Islet of Langerhans (tissue), 1 donor: ENCODE data around the gene TMEM209.

Experiments
- FAIRE-seq: peaks from one replicate; lab custom pipeline; 2011; peaks lifted over from hg19 to GRCh38; lab: Jason Lieb, UNC

Gene TMEM209

GRCh38 chr7:130218806-130219620 is 13.8 kb upstream of the TMEM209 start:
- no peak for FAIRE-seq

DNA sequence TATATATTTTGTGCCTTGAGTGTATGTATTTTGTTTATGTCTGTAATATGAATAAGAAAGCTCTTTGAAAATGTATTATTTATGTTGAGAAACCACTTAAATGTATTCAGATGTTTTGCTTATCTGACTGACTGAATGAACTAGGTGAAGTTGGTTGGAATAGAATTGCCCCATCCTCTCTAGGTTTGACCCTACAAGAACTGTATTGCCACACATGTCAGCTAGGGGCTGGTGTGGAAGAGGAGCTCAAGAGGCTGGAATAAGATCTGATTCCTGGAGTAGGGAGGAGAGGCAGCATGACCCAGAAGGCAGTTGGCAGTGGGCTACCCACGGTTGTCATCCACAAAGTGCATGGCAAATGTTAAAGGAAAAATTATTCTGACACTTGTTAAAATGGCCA is 11.5 kb upstream of the TMEM209 start:
- FAIRE-seq: no peak

GRCh38 chr7:130216025-130216424 is 10.8 kb upstream of the TMEM209 start:
- FAIRE-seq: no peak

DNA sequence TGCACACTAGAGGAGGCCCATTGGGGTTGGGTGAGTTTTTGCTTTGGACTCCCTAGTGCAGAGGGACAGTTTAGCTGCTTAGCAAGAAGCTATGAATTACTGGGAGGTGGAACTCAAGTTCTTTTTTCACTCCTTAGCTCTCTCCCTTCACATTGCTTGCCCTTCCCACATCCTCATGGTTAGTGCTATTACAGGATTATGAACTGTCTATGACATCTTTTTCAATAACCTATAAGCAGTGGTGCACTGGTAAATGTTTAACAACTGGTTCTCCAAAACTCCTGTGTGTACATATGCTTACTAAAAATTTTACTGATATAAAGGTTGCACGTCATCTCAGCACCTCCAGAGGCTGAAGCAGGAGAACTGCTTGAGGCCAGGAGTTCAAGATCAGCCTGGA is 8.6 kb upstream of the TMEM209 start:
- no peak for FAIRE-seq

GRCh38 chr7:130210181-130210935 is 5.2 kb upstream of the TMEM209 start:
- FAIRE-seq: no peak

DNA sequence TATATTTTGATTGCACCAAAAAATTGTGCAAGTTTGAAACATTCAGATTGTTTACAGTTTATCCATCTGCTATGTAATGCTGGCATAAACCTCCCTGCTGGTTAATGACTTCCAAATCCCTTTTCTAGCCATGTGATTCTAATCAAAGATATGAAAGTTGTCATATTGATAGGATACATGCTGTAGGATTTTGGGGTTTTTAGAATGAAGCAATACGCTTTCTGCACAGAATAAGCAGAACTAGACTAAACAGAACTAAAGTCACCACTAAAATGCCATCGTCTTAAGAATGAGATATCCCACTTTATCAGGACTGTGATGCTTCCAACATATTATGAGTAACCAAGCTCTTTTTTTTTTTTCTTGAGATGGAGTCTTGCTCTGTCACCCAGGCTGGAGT is 3.3 kb upstream of the TMEM209 start:
- no peak for FAIRE-seq

DNA sequence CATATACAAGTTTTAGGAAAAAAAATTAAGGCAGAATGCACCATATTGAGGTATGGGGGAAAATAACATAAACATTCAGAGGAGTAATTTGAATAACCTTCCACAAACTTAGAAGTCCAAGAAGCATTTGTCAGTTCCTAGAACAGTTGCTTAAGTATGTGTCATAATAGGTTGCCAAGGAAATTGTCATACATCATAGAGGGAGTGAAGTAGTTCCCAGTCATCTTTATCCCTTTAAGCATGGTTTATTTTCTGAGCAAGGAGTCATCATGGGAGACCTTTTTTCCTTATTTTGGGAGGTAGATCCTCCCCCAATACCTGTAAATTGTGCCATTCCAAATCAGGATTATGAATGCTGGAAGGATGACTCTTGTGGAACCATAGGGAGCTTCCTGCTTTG is 2.4 kb upstream of the TMEM209 start, which contains the start of gene SSMEM1:
SSMEM1 (plus strand) TSS at position 219 of the 400 bp plus-strand sequence; CDS start at position 270, 51 bp downstream.
- FAIRE-seq: no peak

DNA sequence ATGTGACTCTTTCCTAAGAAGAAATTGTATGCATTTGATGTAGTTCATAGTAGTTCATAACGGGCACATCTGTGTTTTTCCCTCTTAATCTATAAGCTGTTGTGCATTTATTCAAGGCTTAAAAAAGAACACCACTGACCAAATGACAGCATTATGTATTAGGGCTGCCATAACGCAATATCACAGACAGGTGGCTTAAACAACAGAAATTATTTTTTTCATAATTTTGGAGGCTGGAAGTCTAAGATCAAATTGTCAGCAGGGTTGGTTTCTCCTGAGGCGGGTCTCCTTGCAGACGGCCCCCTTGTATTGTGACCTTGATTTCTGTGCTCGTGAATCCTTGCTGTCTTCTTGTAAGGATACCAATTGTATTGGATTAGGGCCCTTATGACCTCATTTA is 1.8 kb upstream of the TMEM209 start:
- FAIRE-seq: no peak

- no peak for FAIRE-seq
Observed at GRCh38 chr7:130201796-130202195, 3.4 kb downstream of the TMEM209 start.

GRCh38 chr7:130197094-130197493 is 8.1 kb downstream of the TMEM209 start:
- FAIRE-seq: no peak

DNA sequence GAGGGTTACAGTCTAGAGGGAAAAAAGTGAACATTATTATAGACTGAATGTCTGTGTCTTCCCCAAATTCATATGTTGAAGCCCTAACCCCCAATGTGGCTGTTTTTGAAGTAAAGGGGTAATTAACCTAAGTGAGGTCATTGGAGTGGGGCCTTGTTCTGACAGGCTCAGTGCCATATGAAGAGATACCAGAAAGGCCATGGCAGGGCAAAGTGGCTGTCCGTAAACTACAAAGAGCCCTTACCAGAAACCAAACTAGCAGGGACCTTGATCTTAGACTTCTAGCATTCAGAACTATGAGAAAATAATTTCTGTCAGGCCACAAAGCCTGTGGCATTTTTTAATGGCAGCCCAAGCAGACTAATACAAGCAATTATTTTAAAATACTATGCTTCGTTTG is 8.7 kb downstream of the TMEM209 start:
- FAIRE-seq: no peak

- peak; percentile 30 for FAIRE-seq
Observed at GRCh38 chr7:130195396-130195795, 9.8 kb downstream of the TMEM209 start.

DNA sequence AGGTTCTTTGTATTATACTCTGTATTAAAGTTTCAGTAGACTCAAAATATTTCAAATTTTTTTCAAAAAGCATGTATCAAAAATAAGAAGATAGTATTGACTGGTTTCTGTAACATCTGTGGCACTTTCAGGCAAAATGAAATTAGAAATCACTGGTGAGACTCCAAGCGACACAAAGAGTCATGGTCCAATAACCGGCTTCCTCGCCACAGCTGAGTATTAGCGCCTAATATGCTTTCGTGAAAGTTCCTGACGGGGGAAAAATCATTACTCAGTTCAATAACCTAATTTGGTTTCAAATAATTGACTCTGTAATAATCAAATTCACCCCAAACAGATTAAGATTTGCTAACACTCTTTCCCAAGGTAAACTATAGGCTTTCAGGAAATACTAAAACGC is 13.4 kb downstream of the TMEM209 start:
- no peak for FAIRE-seq

DNA sequence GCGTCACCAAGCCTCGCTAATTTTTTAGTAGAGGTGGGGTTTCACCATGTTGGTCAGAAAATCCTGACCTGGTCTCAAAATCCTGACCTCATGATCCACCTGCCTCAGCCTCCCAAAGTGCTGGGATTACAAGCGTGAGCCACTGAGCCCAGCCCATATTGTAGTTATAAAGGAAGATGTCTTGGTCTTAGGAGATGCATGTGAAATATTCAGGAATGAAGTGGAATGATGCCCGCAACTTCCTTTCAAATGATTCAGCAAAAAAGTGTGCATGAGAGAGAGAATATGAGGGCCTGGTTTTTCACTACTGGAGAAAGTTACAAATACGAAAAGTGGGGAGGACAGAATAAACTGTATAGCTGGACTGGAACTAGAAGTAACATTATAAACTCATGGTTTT is 15.9 kb downstream of the TMEM209 start:
- no peak for FAIRE-seq

DNA sequence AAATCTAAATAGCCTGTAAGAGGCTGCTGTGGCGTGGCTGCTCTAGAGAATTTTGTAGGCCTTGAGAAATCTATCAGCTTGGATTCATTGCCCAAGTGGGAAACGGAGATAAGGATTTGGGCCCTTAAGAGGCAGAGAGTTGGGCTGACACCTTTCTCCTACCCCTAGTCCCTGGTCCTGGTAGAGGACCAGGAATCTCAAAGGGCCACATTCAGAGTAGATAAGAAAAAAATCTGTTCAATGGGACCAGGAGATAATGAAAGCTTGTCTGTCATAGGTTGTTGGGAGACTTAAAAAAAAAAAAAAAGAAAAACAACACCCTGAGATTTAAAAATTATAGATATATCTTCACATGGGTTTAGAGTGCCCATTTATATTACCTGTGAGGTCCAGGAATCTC is 17.8 kb downstream of the TMEM209 start:
- no peak for FAIRE-seq

DNA sequence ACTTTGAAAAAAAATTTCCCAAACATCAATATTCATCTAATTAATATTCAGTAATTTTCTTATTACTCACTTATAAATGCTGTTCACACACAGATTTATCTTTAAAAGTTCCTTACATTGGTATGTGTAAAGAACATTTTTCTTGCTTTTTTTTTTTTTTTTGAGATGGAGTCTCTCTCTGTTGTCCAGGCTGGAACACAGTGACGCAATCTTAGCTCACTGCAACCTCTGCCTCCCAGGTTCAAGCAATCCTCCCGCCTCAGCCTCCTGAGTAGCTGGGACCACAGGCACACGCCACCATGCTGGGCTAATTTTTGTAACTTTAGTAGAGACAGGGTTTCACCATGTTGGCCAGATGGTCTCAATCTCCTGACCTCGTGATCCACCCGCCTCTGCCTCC is 20.9 kb downstream of the TMEM209 start:
- peak; percentile 33 for FAIRE-seq

DNA sequence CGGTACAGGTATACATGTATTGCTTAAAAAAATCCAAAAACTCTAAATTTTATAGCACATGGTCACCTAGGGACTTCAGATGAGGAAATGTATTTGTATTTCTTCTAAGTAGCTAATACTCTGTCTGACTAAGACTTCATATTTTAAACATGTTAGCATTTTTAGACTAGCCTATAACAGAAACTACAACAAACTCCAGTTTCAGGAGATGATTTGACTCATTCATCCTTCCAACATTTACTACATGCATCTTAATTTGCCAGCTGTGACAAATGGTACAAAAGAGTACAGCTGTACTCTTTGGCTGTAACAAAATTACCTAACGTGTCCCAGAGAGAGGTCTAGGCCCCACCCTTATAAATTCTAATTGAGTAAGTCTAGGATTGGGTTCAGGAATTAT is 22.2 kb downstream of the TMEM209 start:
- no peak for FAIRE-seq

- no peak for FAIRE-seq
Observed at GRCh38 chr7:130181263-130181605, 24.0 kb downstream of the TMEM209 start.

GRCh38 chr7:130180571-130181262 is 24.5 kb downstream of the TMEM209 start:
- FAIRE-seq: no peak

DNA sequence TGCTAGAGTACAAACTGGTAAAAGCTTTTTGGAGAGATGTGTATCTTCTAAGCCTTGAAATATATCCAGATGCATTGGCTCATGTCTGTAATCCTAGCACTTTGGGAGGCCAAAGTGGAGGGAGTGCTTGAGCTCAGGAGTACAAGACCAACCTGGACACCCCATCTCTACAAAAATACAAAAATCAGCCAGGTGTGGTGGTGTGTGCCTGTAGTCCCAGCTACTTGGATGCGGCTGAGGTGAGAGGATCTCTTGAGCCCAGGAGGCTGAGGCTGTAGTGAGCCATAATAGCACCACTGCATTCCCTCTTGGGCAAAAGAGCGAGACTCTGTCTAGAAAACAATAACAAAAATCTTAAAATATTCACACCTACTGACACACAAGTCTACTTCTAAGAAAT is 25.6 kb downstream of the TMEM209 start:
- FAIRE-seq: no peak

DNA sequence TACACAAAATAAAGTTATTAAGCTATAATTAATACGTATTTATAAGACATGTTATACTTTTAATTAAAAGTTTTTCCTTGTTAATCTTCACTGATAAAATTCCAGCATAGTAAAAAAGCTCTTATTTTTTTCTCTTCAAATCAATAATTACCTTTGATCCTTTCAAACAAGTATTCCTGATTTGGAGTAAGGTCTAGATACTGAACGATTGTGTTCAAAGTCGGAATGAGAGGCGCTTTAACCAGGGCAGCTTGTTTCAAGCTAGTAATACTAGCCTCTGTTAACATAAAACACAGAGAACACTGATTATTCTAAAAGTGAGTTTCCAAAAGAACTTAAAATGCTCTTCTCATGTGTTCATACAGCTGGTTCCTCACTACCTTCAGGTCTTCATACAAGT is 27.0 kb downstream of the TMEM209 start:
- no peak for FAIRE-seq

GRCh38 chr7:130174237-130174959 is 30.8 kb downstream of the TMEM209 start:
- no peak for FAIRE-seq
